HFFc6 (cell line): Measurements from ENCODE around the gene PTPRN2. TPM values are rescaled to one million over a fixed set of nuclear protein-coding genes. Genes with fewer than 3 reads are reported as not detected.

ENCODE experiments used
- DNase-seq: peaks from one replicate; pipeline ENCODE4 v3.0.0-alpha.2; 2018
- H3K27ac Mint-ChIP-seq: 2 replicates; pipeline ENCODE4 v1.8.0; 2020; ENCODE audit warnings: mild to moderate bottlenecking, mixed read lengths
- H3K27me3 Mint-ChIP-seq: 2 replicates; pipeline ENCODE4 v1.8.0; 2021; ENCODE audit warnings: mild to moderate bottlenecking, moderate library complexity, mixed read lengths; ENCODE audit not compliant: insufficient read depth
- H3K36me3 Mint-ChIP-seq: 2 replicates; pipeline ENCODE4 v1.8.0; 2021; ENCODE audit warnings: low read depth, mixed read lengths
- H3K4me1 Mint-ChIP-seq: 2 replicates; pipeline ENCODE4 v1.8.0; 2020; ENCODE audit warnings: low read depth, mixed read lengths
- H3K4me3 Mint-ChIP-seq: 2 replicates; pipeline ENCODE4 v1.8.0; 2020; ENCODE audit warnings: mild to moderate bottlenecking, moderate library complexity, mixed read lengths
- H3K9me3 Mint-ChIP-seq: 2 replicates; pipeline ENCODE4 v1.8.0; 2020; ENCODE audit warnings: mild to moderate bottlenecking, mixed read lengths
- total RNA-seq, 6 experiments: library from RNA; stranded (reverse); fragmentation: NEBNext Ultra II Directional; extraction: Animal tissue kit (Norgen Biotek cat#: 25700); gene quantifications; 2 replicates in 1 of 6; 3 replicates in 5 of 6; pipeline ENCODE4 v1.2.3, GENCODE V29; 2021
- TF ChIP-seq, protein P1 (sequence below): fragments of 200-600 bp; sonication (generic); IDR thresholded peaks from 2 replicates; pipeline ENCODE4 v1.5.0; 2021; ENCODE audit warnings: antibody characterized with exemption, mild to moderate bottlenecking

PTPRN2 gene
- total RNA-seq, 6 experiments from 2014 or later: 0.05 to 0.27 (median 0.23) TPM

DNA sequence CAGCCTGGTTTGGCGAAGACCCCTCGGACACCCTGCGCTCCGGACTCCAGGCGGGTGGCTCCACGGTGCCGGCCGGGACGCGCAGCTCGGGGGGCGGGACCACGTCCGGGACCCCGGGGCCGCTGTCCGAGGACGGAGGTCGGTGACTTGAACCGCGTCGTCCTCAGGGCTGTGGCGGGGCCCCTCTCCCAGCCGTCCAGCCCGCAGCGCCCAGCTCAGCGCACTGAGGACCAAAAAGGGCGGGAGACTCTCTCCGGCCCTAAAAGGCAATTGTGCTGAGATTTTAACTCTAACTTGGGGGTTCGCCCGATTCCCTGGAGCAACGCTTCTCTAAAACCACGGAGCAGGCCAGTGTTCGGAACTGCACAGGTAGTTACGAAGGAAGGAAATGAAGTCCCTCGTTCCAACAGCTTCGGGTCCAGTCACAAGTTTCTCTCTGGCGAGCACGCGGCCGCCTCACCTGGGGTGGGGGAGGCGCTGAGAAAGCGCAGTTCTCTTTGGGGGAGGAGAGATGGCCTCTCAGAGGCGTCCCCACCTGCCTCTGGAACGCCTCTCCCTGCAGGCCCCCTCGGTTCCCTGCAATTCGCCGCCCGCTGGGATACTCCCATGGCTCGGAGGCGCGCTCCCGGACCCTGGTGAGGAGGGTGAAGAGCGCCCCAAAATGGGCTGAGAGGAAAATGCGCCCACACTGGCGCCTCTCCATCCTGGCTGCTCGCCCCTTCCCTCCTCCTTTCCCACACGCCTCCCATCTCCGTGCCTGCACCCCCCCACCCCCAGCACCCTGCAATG is 898.2 kb downstream of the PTPRN2 start:
- Mint-ChIP-seq H3K27ac (no peak overlapping the region), H3K4me1 (no peaks in the 10 kb centered on the region), H3K9me3 (no peaks in the 10 kb centered on the region), H3K36me3 (no peaks in the 10 kb centered on the region), H3K27me3 (peaks cover 15% of the 10 kb centered on the region), H3K4me3 (no peak overlapping the region)
- TF ChIP-seq, protein P1, sequence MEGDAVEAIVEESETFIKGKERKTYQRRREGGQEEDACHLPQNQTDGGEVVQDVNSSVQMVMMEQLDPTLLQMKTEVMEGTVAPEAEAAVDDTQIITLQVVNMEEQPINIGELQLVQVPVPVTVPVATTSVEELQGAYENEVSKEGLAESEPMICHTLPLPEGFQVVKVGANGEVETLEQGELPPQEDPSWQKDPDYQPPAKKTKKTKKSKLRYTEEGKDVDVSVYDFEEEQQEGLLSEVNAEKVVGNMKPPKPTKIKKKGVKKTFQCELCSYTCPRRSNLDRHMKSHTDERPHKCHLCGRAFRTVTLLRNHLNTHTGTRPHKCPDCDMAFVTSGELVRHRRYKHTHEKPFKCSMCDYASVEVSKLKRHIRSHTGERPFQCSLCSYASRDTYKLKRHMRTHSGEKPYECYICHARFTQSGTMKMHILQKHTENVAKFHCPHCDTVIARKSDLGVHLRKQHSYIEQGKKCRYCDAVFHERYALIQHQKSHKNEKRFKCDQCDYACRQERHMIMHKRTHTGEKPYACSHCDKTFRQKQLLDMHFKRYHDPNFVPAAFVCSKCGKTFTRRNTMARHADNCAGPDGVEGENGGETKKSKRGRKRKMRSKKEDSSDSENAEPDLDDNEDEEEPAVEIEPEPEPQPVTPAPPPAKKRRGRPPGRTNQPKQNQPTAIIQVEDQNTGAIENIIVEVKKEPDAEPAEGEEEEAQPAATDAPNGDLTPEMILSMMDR: no peak
- no peak for DNase-seq

DNA sequence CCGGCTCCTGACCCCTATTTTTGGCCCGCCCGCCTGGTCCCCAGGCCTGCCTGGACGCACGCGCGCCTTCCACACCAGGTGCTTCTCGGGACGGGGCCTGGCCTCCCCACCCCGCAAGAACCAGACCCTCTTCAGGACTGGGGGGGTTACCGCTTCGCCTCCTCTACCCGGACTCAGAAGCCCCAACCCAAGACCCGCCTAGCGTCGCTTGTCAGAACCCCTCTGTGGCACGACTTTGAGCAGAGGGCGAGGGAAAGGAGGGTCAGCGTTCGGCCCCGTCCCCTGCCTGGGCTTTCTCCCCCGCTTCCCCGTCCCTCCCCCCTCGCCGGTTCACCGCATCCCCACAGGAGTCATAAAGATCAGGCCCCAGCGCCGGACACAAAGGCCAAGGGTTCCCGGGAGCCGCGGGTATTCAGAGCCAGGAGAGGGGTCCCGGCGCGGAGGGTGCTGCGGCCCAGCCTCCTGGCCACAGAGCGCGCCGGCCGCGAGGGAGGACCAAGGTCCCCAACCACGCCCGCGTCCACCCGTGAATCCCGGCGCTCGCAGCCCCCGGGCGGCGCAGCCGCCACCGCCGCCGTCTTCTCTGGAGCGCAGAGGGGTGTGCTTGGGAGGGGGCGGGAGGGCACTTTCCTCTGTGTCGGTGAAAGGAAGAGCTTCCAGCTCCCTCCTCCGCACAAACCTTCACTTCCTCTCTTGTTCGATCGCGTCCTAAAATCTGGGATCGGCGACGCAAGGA is 898.9 kb downstream of the PTPRN2 start:
- H3K27me3 Mint-ChIP-seq: peaks cover 19% of the 10 kb centered on the region
- TF ChIP-seq, protein P1: no peak
- no peaks in the 10 kb centered on the region for H3K36me3 Mint-ChIP-seq
- peaks cover 4% of the 10 kb centered on the region; the same call in 1 of the 2 replicates for H3K9me3 Mint-ChIP-seq
- no peak for DNase-seq
- no peak overlapping the region for H3K4me3 Mint-ChIP-seq
- no peak overlapping the region for H3K27ac Mint-ChIP-seq
- H3K4me1 Mint-ChIP-seq: no peaks in the 10 kb centered on the region

DNA sequence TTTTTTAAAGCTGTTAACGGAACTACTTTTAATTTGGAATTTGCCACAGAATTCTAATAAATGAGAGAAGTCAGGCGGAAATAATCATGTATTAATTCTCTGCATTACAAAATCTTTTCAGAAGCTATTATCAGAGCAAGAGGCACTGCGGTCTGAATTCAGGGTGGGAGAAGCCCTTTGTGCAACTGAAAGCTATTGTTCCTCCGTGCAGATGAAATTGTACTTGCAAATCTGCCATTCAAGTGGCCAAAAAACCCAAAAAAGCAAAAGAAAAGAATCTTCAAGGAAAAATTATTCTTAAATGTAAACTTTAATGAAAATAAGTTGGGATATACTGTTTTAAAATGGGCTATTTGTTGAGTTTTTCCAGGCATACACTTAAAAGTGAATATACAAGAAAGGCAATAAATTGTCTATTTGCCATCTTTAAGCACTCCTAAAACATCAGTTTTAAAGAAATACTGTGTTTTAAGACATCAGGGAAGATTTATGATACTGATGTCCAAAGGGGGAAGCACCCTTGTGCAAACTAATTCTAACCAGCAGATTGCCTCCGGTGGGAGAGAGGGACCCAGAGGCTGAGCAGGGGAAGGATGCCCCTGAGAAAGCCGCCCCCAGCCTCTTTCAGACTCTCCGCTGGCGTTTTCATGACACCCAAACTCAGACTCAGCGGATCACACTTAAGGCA is 899.6 kb downstream of the PTPRN2 start:
- DNase-seq: no peak
- H3K36me3 Mint-ChIP-seq: no peaks in the 10 kb centered on the region
- H3K27me3 Mint-ChIP-seq: peaks cover 24% of the 10 kb centered on the region
- peaks cover 4% of the 10 kb centered on the region; the same call in 1 of the 2 replicates for H3K9me3 Mint-ChIP-seq
- no peaks in the 10 kb centered on the region for H3K4me1 Mint-ChIP-seq
- H3K27ac Mint-ChIP-seq: no peak overlapping the region
- no peak overlapping the region for H3K4me3 Mint-ChIP-seq
- TF ChIP-seq, protein P1: no peak

DNA sequence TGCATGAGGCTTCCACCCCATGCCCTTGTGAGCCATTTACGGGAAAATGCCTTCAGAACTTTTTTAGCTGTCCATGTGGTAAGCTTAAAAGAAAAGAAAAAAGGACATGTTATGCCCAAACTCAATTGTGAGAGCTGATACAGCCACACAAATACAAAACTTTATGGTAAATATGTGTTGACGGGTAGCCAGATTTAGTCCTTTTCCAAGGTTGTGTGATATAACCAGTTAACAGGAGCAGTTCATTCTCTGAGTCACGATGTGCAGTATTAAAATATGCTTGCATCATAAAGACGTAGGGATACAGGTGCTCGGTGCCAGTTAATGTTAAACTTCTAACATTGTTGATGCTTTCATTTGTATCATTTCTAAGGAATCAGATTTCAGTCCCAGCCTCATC is 900.5 kb downstream of the PTPRN2 start:
- peaks cover 32% of the 10 kb centered on the region for H3K27me3 Mint-ChIP-seq

DNA sequence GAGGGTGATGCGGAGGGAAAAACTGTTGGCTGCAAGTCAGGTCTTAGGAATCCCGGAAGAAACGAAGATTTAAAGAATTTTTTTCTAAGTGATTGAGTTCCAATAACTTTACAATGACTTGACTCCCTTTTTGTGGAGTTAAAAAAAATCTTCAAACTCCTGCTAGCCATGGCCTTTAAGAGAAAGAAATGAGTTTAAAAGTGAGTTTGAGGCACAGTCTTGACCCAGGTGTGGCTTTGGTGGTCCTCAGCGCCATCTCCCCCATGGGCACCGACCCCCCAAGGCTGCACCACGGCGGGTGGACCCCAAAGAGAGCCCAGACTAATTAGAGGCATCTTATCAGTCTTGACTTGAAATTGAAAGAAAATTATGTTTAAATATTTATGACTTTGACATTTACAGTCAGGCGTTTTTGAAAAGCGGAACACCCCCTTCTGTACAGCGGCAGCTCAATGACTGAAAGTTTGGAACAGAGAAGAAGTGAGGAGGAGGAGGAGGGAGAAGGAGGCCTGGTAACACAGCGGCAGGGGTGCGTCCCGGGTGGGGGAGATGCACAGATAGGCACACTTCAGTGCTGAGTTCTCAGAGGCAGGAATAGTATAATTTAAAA is 901.2 kb downstream of the PTPRN2 start:
- H3K4me3 Mint-ChIP-seq: no peak overlapping the region
- H3K9me3 Mint-ChIP-seq: peaks cover 4% of the 10 kb centered on the region; the same call in 1 of the 2 replicates
- no peaks in the 10 kb centered on the region for H3K36me3 Mint-ChIP-seq
- H3K27ac Mint-ChIP-seq: no peak overlapping the region
- H3K27me3 Mint-ChIP-seq: peaks cover 36% of the 10 kb centered on the region
- H3K4me1 Mint-ChIP-seq: no peaks in the 10 kb centered on the region
- TF ChIP-seq, protein P1: no peak
- DNase-seq: no peak

More for the DNA sequence above, 900.5 kb downstream of the PTPRN2 start:
- Mint-ChIP-seq H3K4me1 (no peaks in the 10 kb centered on the region), H3K27ac (no peak overlapping the region), H3K9me3 (peaks cover 4% of the 10 kb centered on the region; the same call in 1 of the 2 replicates), H3K4me3 (no peak overlapping the region), H3K36me3 (no peaks in the 10 kb centered on the region)
- DNase-seq: no peak
- TF ChIP-seq, protein P1: no peak
